ENCODE measurements around the gene DCLRE1B. TPM values are rescaled to one million over a fixed set of nuclear protein-coding genes. Genes with fewer than 3 reads are reported as not detected.

The DCLRE1B gene
- total RNA-seq, 4 donors from 2014 or later = 0.53 to 5.8 (median 3.2) TPM

- peaks cover 0 to 15% (median 0%) of the 10 kb centered on the region in 4 donors for H3K4me1 ChIP-seq
- H3K4me3 ChIP-seq = no peak overlapping the region
- TF ChIP-seq CTCF (IDR thresholded peaks at IDR 0.05) (no peak), POLR2A (IDR thresholded peaks at IDR 0.05) (no peak)
- H3K9me3 ChIP-seq = no peaks in the 10 kb centered on the region
- H3K27me3 ChIP-seq = no peaks in the 10 kb centered on the region
- no peak overlapping the region for H3K27ac ChIP-seq
- peaks cover 0 to 10% (median 0%) of the 10 kb centered on the region in 3 donors for H3K36me3 ChIP-seq
- no peak for DNase-seq
Observed at GRCh38 chr1:113890816-113891215, 14.3 kb upstream of the DCLRE1B start.

GRCh38 chr1:113891631-113892220, 13.4 kb upstream of the DCLRE1B start:
- DNase-seq = no peak
- no peak for TF ChIP-seq CTCF (IDR thresholded peaks at IDR 0.05)
- no peak for TF ChIP-seq POLR2A (IDR thresholded peaks at IDR 0.05)
- H3K4me1 ChIP-seq = peaks cover 0 to 15% (median 0%) of the 10 kb centered on the region in 4 donors

GRCh38 chr1:113893267-113893666, 11.9 kb upstream of the DCLRE1B start:
- Histone ChIP-seq H3K27ac (no peak overlapping the region), H3K4me1 (peaks cover 0 to 16% (median 0%) of the 10 kb centered on the region in 4 donors), H3K9me3 (no peaks in the 10 kb centered on the region), H3K27me3 (no peaks in the 10 kb centered on the region), H3K36me3 (peaks cover 0 to 34% (median 0%) of the 10 kb centered on the region in 3 donors), H3K4me3 (no peak overlapping the region)
- no peak for TF ChIP-seq POLR2A (IDR thresholded peaks at IDR 0.05)
- no peak for TF ChIP-seq CTCF (IDR thresholded peaks at IDR 0.05)
- DNase-seq = no peak

More at GRCh38 chr1:113891631-113892220, 13.4 kb upstream of the DCLRE1B start:
- Histone ChIP-seq H3K27me3 (no peaks in the 10 kb centered on the region), H3K4me3 (no peak overlapping the region), H3K27ac (no peak overlapping the region), H3K9me3 (no peaks in the 10 kb centered on the region), H3K36me3 (peaks cover 0 to 19% (median 0%) of the 10 kb centered on the region in 3 donors)

- peaks cover 0 to 27% (median 0%) of the 10 kb centered on the region in 4 donors for H3K4me1 ChIP-seq
- H3K36me3 ChIP-seq = peaks cover 0 to 45% (median 0%) of the 10 kb centered on the region in 3 donors
- TF ChIP-seq CTCF (IDR thresholded peaks at IDR 0.05) (no peak), POLR2A (IDR thresholded peaks at IDR 0.05) (no peak)
- no peak overlapping the region for H3K4me3 ChIP-seq
- DNase-seq = no peak
- H3K9me3 ChIP-seq = no peaks in the 10 kb centered on the region
- no peaks in the 10 kb centered on the region for H3K27me3 ChIP-seq
- H3K27ac ChIP-seq = no peak overlapping the region
Observed at GRCh38 chr1:113895098-113895497, 10.0 kb upstream of the DCLRE1B start.

- Histone ChIP-seq H3K36me3 (peaks cover 0 to 52% (median 0%) of the 10 kb centered on the region in 3 donors), H3K4me1 (peaks cover 0 to 36% (median 2%) of the 10 kb centered on the region in 4 donors), H3K27ac (no peak overlapping the region), H3K9me3 (no peaks in the 10 kb centered on the region), H3K27me3 (no peaks in the 10 kb centered on the region), H3K4me3 (no peak overlapping the region)
- TF ChIP-seq POLR2A (IDR thresholded peaks at IDR 0.05) (no peak), CTCF (IDR thresholded peaks at IDR 0.05) (no peak)
- DNase-seq = no peak
Observed at GRCh38 chr1:113895961-113896360, 9.2 kb upstream of the DCLRE1B start.

Measured in Peyer's patch (tissue), 4 donors.